HG02870 (cell line): ENCODE results near the gene OR52K1.
"Not testable (repeated sequence)": the region's sequence is repeated elsewhere in the genome, so short reads cannot be mapped to it uniquely, and the experiment has no call there.

Experiments
- ATAC-seq: cut with Tn5 transposase; IDR thresholded peaks from one replicate; pipeline ENCODE4 v1.9.1; 2021; ENCODE audit warnings: mild to moderate bottlenecking, moderate library complexity; ENCODE audit not compliant: unreplicated experiment

Gene OR52K1

DNA sequence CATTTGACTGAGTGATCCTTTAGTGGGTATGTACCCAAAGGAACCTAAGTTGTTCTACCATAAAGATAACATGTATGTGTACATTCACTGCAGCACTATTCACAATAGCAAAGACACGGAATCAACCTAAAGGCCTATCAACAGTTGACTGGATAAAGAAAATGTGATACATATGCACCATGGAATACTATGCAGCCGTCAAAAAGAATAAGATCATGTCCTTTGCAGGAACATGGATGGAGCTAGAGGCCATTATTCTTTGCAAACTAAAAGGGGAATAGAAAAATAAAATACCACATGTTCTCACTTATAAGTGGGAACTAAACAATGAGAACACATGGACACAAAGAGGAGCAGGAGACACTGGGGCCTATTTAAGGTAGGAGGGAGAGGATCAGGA, 9.0 kb downstream of the OR52K1 start:
- not testable (repeated sequence) for ATAC-seq

DNA sequence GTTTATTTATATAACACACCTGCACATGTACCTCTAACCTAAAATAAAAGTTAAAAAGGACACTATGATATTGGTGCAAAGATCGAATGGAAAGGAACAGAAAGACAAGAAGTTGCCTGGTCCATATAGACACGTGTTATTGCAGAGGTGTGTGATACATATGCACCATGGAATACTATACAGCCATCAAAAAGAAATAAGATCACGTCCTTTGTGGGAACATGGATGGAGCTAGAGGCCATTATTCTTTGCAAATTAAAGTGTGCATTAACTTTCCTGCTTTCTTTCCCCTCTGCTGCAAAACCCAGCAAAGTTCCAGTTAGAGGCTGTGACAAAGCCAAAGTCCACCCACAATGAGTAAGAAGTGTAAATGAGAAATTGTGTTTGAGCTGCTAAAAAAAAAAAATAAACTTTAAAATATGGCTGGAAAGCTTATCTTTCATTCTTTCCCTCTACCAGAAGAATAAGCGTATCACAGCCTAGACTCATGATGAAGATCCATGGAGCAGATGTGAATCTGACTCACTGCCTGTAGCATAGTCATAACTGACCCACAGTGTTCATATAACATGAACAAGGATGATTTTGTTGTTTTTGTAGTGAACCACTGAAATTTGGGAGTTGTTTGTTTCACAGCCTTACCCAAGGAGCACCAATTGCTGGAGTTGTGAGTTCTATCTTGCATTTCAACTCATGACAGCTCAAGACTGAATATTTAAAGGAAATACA, 9.6 kb downstream of the OR52K1 start:
- ATAC-seq, result no peak

DNA sequence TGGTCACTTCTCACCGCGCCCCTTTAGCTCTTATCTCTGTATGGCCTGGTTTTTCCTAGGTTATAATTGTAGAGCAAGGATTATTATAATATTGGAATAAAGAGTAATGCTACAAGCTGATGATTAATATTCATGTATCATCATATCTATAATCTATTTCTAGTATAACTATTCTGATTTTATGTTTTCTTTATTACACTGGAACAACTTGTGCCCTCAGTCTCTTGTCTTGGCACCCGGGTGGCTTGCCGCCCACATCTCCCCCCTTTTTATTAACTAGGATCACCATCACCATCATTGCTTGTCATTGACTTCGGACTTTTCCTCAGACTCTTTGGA, 11.0 kb downstream of the OR52K1 start:
- ATAC-seq, result no peak

DNA sequence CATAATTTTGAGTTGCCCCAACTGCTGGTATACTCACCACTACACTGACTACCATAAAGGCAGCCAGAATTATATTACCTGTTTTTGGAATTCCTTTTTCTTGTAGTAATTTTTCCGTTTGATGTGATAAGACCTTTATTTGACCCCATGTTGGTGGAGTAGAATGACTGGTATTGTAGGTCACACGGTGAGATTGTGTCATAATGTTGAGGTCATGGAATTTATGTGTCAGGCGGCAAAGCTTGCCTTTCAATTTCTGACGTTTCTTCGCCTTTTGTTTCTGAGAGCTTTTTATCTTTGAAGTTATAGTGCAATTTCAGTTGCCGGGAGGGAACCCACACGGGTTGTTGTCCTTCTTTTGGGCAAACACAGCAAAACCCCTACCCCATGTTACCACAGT, 13.0 kb downstream of the OR52K1 start:
- ATAC-seq, result no peak

DNA sequence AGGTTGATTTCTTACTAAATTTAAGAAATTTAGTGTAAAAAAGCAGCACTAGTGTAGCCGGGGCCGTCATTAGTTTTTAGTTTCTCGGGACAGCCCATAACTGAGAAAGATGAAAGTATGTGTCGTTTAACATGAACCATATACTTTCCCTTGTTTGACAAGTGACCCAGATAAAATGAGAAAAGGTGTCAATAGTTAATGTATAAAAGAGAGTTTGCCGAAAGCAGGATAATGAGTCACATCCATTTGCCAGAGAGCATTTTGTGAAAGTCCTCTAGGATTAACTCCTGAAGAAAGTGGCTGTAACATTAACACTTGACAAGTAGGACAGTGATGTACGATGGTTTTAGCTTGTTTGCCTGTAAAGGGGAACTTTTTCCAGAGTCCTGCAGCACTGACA, 13.5 kb downstream of the OR52K1 start:
- no peak for ATAC-seq

DNA sequence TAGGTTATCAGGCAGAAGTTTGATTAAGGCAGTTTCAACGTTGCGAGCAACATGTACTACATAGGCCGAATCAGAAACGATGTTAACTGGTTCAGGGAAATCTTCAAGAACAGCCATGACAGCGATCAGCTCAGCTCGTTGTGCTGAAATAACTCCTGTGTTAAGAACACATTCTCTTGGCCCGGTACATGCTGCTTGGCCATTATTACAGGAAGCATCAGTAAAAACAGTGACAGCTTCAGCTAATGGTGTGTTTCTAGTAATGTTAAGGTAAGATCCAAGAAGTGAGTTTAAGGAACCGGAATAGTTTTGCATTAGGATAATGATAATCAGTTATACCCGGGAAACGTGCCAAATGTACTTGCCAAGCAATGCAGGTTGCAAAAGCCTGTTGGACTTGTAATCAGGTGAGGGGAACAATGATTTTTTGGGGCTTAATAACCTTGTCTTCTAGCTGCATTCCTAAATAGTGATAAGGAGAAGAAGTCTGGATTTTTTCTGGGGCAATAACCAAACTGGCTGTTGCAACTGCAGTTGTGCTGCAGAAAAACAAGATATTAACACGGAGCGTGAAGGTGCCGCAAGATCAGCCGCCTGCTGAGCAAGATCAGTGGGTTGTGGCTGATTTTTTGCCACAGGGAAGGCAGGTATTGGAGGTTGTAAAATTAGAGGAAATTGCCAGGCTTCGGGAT, 14.3 kb downstream of the OR52K1 start:
- no peak for ATAC-seq

DNA sequence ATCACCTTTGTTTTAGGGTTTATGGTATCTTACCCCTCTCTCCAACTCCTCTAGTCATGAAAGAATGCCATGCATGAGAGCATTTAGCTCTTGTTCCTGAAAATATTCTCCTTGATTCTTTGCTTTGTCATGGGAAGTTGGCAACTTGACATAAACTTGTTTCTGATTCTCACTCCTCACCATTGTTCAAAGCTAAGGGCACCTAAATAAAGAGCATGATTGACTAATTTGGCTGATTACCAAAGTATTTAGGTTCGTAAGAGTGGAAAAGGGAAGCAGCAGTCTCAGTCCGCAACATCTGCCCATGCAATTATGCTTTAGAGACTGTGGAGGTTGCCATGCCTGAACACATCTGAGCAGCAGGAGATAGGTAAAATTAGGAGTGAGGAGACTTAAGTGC, 26.4 kb downstream of the OR52K1 start:
- no peak for ATAC-seq

DNA sequence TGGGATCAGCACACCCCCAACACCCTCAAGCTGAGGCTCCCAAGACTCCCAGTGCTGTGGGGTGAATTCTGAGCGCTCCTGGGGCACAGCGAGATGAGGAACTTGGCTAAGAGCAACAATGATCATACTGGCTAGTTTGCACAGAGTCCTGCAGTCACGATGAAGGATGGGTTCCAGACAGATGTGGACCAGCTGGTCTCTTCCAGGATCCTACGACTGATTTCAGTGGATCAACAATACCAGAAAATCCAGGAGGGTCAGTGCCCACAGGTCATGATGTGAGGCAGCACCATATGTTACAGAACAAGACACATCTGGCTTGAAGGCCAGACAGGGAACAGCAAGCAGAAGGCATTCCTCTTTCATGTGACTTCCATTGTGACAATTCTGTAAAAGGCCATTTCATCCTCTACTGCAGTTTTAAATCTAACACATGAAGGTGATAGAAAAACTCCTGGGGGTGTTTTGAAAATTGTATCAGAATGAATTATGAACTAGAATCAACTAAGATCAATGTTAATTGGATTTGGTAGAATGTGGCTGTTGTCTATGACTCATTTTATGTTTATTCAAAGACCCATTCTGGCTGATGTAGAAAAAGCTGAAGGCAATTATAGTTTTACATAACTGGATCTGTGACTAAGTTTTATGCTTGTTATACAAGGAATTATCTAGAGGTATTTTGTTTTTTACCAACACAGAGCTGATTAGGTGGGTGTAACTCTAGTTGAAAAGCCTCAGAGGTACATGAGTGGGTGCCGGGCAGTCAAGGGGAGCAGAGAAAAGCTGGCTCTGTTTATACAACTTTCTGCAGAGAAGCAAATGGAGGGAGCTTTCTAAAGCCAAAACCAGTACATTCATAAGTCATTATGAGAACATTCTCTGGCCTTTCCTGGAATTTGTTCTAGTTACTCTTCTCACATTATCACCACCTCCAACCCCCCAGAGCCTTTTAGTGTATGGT, 29.1 kb downstream of the OR52K1 start:
- no peak for ATAC-seq

DNA sequence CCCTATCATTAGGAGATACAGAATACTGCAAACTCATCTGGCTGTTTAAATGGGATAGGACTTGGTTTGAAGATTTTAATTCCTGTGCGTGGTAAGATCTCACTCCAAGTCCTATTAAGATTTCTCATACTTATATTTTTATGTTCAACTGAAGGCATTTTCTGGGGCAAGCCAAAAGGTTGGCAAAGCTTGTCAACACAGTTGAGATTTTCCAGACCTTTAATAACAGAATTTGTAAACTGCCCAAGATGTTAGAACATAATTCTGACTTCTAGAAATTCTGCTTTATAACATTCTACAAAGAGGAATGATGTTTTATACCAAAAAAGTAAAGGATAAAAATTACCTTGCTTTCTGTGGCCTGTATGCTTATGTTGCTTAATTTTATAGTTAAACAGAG, 31.8 kb downstream of the OR52K1 start:
- ATAC-seq, result no peak

DNA sequence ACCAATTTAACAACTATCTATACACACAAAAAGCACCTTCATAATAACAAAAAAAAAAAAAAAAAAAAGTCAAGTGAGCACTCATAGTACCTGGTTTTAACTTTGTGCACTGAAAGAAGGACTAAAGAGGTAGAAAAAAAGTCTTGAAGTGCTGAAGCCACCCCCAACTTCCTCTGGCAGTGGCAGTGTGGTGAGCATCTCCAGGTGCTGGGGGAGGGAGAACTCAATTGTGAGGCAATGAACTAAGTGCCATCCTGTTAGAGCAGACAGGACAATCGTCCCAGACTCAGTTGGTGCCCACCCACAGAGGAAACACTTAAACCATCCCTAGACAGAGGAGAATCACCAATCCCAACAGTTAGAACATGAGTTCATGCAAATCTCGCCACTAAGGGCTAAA, 39.9 kb downstream of the OR52K1 start:
- no peak for ATAC-seq

DNA sequence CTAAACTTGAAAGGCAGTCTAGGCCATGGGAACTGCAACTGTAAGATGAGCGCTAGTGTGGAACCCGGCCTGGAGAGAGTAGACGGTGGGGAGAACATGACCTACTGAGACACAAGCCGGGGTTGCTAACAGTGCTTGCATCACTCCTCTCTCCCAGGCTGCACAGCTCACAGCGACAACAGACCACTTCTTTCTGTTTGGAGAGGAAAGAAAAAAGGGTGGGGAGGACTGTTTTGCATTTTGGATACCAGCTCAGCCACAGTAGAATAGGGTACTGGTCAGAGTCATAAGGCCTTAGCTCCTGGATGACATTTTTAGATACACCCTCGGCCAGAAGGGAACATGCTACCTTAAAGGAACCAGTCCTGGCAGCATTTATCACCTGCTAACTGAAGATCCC, 40.3 kb downstream of the OR52K1 start:
- ATAC-seq, result no peak

DNA sequence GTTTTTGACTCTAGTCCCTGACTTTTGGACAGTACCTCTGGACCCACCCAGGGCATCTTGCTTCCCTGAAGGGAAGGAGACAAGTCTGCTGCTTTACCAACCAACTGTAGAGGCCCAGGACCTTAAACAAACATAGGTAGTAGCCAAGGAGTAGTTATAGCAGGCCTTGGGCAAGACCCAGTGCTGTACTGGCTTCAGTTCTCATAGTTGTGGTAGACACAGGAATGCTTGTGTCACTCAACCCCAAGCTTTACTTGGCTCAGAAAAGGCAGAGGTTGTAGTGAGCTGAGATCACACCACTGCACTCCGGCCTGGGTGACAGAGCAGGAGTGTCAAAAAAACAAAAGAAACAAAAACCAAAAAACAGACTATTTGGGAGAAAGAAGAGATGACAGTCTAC, 41.2 kb downstream of the OR52K1 start:
- no peak for ATAC-seq

DNA sequence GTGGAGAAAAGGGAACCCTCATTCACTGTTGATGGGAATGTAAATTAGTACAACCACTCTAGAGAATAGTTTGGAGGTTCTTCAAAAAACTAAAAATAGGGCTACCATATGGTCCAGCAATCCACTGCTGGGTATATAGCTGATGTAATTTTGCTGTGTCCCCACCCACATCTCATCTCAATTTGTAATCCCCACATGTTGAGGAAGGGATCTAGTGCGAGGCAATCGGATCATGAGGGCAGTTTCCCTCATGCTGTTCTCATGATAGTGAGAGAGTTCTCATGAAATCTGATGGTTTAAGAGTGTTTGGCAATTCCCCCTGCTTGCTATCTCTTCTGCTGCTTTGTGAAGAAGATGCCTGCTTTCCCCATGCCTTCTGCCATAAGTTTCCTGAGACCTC, 45.5 kb downstream of the OR52K1 start:
- no peak for ATAC-seq

DNA sequence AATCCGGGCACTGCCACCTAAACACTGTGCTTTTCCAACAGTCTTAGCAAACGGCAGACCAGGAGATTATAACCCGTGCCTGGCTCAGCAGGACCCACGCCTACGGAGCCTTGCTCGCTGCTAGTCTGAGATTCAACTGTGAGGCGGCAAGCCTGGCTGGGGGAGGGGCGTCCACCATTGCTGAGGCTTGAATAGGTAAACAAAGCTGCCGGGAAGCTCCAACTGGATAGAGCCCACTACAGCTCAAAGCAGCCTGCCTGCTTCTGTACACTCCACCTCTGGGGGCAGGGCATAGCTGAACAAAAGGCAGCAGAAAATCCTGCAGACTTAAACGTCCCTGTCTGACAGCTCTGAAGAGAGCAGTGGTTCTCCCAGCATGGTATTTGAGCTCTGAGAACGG, 49.2 kb downstream of the OR52K1 start:
- ATAC-seq, result not testable (repeated sequence)

DNA sequence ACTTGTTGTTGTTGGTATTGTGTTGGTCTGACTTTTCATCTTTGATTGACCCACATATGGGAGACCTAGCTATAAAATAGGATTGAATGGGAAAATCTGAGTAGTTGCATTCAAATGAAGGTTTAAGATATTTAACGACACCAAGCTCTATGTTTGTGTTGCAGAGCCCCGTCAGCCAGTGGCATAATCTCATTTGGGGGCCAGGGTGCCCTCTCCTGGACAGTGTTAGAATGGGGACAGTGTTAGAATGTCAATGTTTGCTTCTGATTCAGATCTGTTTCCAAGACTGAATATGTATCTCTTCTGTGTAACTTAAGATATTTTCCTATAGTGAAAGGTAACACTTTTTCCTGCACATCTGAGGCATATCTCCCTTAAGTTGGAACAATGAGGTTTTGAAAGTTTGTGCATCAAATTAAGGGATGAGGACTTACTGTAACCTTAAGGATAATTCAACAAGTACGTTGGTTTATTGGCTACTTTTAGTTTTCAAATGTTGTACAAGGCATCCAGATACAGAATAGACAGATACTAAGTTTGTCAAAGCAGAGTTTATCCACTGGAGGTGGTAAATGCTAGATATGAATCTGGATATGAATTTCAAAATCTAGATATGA, 57.3 kb downstream of the OR52K1 start:
- ATAC-seq, result no peak

DNA sequence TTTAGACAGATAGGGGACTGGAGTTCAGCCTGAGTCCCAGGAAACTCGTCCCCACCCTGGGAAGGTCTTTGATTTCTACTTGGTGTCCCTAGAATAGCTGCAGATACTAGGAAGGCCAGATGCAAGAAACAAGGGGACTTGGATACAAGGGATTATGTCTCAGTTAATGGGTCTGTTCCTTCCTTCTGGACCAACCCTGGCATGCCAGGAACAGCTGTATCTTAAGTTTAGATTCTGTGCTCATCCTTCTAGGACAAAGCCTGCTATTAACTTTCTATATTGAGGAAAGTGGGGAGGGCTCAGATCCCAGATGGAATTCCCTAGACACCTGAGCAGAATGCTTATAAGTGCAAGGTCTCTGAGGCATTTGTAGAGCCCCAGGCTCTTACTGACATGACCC, 58.6 kb downstream of the OR52K1 start:
- ATAC-seq, result no peak
